ENCODE data around the gene ZNF423.

GRCh38 chr16:49603956-49604355, 252.0 kb downstream of the ZNF423 start:
- no peak for TF ChIP-seq POLR2A (IDR thresholded peaks at IDR 0.05)
- TF ChIP-seq, protein P1, sequence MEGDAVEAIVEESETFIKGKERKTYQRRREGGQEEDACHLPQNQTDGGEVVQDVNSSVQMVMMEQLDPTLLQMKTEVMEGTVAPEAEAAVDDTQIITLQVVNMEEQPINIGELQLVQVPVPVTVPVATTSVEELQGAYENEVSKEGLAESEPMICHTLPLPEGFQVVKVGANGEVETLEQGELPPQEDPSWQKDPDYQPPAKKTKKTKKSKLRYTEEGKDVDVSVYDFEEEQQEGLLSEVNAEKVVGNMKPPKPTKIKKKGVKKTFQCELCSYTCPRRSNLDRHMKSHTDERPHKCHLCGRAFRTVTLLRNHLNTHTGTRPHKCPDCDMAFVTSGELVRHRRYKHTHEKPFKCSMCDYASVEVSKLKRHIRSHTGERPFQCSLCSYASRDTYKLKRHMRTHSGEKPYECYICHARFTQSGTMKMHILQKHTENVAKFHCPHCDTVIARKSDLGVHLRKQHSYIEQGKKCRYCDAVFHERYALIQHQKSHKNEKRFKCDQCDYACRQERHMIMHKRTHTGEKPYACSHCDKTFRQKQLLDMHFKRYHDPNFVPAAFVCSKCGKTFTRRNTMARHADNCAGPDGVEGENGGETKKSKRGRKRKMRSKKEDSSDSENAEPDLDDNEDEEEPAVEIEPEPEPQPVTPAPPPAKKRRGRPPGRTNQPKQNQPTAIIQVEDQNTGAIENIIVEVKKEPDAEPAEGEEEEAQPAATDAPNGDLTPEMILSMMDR (IDR thresholded peaks at IDR 0.05) = no peak
